NCI-H2196 (cell line): ENCODE measurements around the gene INPP5A.
"Not testable (repeated sequence)": the region's sequence is repeated elsewhere in the genome, so short reads cannot be mapped to it uniquely, and the experiment has no call there.

Source experiments
- DNase-seq: peaks from one replicate; lab custom pipeline; 2025; ENCODE audit not compliant: unreplicated experiment; lab: John Stamatoyannopoulos, UW

The INPP5A gene

GRCh38 chr10:132669208-132669861, 131.7 kb downstream of the INPP5A start:
- DNase-seq, result no peak

- DNase-seq, result no peak
These were observed 133.1 kb downstream of the INPP5A start for GRCh38 chr10:132670546-132671227.

- no peak for DNase-seq
These were observed 133.9 kb downstream of the INPP5A start for GRCh38 chr10:132671228-132672154.

GRCh38 chr10:132673746-132674145, 136.2 kb downstream of the INPP5A start:
- not testable (repeated sequence) for DNase-seq

- DNase-seq, result no peak
These were observed 136.7 kb downstream of the INPP5A start for GRCh38 chr10:132674311-132674710.

GRCh38 chr10:132675031-132675740, 137.6 kb downstream of the INPP5A start:
- DNase-seq, result no peak

GRCh38 chr10:132676193-132676891, 138.8 kb downstream of the INPP5A start:
- no peak for DNase-seq

GRCh38 chr10:132677096-132677472, 139.5 kb downstream of the INPP5A start:
- no peak for DNase-seq

- no peak for DNase-seq
These were observed 140.1 kb downstream of the INPP5A start for GRCh38 chr10:132677473-132678227.

GRCh38 chr10:132678436-132679216, 141.0 kb downstream of the INPP5A start:
- no peak for DNase-seq

- DNase-seq, result no peak
These were observed 141.6 kb downstream of the INPP5A start for GRCh38 chr10:132679217-132679595.

- no peak for DNase-seq
These were observed 142.1 kb downstream of the INPP5A start for GRCh38 chr10:132679640-132680039.

- DNase-seq, result not testable (repeated sequence)
These were observed 143.2 kb downstream of the INPP5A start for GRCh38 chr10:132680741-132681140.

GRCh38 chr10:132681858-132682755, 144.5 kb downstream of the INPP5A start:
- DNase-seq, result no peak

- DNase-seq, result no peak
These were observed 146.7 kb downstream of the INPP5A start for GRCh38 chr10:132684164-132684891.

- DNase-seq, result no peak
These were observed 147.7 kb downstream of the INPP5A start for GRCh38 chr10:132685101-132685891.
